Lung (tissue), 12 donors: ENCODE results near the gene ACP1. TPM values are rescaled to one million over a fixed set of nuclear protein-coding genes. Genes with fewer than 3 reads are reported as not detected.

ENCODE experiments used
- ATAC-seq: fragments of 200-7000 bp; cut with Tn5 transposase; one replicate; pipeline ENCODE4 v1.9.1; 2020; ENCODE audit warnings: moderate number of reproducible peaks; ENCODE audit not compliant: insufficient read depth, low FRiP score
- DNase-seq, 3 donors: peaks; one replicate each; pipeline ENCODE4 v3.0.0-alpha.2; 2013 to 2017
- H3K27ac ChIP-seq, 2 donors: one replicate each; pipeline ENCODE4 v1.5.1; 2013; ENCODE audit warnings: mild to moderate bottlenecking in 2 of 2, moderate library complexity in 2 of 2, control low read depth in 1 of 2, inconsistent platforms in 1 of 2, low read depth in 1 of 2, low read length in 1 of 2
- H3K27me3 ChIP-seq, 3 donors: one replicate each; pipeline ENCODE4 v1.5.1; 2013; ENCODE audit warnings: low read length in 2 of 3; ENCODE audit not compliant: control insufficient read depth in 3 of 3, insufficient read depth in 3 of 3
- H3K36me3 ChIP-seq, 4 donors: one replicate each; pipeline ENCODE4 v1.5.1; 2013; ENCODE audit warnings: low read length in 4 of 4, mild to moderate bottlenecking in 1 of 4, moderate library complexity in 1 of 4; ENCODE audit not compliant: control insufficient read depth in 4 of 4, insufficient read depth in 4 of 4
- H3K4me1 ChIP-seq, 5 donors: one replicate each; pipeline ENCODE4 v1.5.1; 2013; ENCODE audit warnings: low read length in 5 of 5, mild to moderate bottlenecking in 2 of 5, moderate library complexity in 1 of 5; ENCODE audit not compliant: control insufficient read depth in 5 of 5, insufficient read depth in 5 of 5
- H3K4me3 ChIP-seq: one replicate; pipeline ENCODE4 v1.5.1; 2013; ENCODE audit warnings: mild to moderate bottlenecking, control low read depth, moderate library complexity
- H3K9ac ChIP-seq, 2 donors: one replicate each; pipeline ENCODE4 v1.5.1; 2013; ENCODE audit warnings: low read length in 2 of 2, control low read depth in 1 of 2; ENCODE audit not compliant: insufficient read depth in 1 of 2
- H3K9me3 ChIP-seq, 4 donors: one replicate each; pipeline ENCODE4 v1.5.1; 2013; ENCODE audit warnings: low read length in 3 of 4, mild to moderate bottlenecking in 1 of 4, moderate library complexity in 1 of 4; ENCODE audit not compliant: control insufficient read depth in 4 of 4, insufficient read depth in 3 of 4
- CTCF ChIP-seq: IDR thresholded peaks from 2 replicates; pipeline ENCODE4 v1.5.1; 2012; ENCODE audit warnings: mild to moderate bottlenecking; ENCODE audit errors: control extremely low read depth, extremely low read depth
- WGBS, 2 donors: extraction: QIAGEN DNeasy Blood & Tissue Kit; methylation state at CpG; one replicate each; pipeline ENCODE4 v1.1.7; 2013; 5-methylcytosine and 5-hydroxymethylcytosine counted together
- polyA plus RNA-seq, 2 donors: library from polyadenylated mRNA; stranded (reverse); fragments of 200-250 nt; gene quantifications; one replicate each; pipeline ENCODE4 v1.2.1, GENCODE V29; 2013
- total RNA-seq, 2 donors: library from RNA; depleted of rRNA in 1 of 2; stranded (reverse); fragments of >200 nt in 1 of 2; gene quantifications; one replicate each; pipeline ENCODE4 v1.2.1, GENCODE V29; 2014 to 2021
- donor health status: control.
- donor health status: control.
- donor health status: Bipolar disorder and iron deficiency.
- donor health status: healthy.
- donor health status: DM: yes; HTN: yes; CAD: no.

The ACP1 gene
- total and polyA plus RNA-seq, 4 donors = 66.0 to 136 (median 75.0) TPM

GRCh38 chr2:289362-290089 is 24.8 kb downstream of the ACP1 start:
- DNase-seq (peak; percentile 25 to 31 (median 25)), ATAC-seq (peak; percentile 24)
- Histone ChIP-seq H3K4me3 (peak overlapping the region; percentile 49), H3K27ac (peak overlapping the region in 1 of 2 donors; percentile 32), H3K9me3 (peaks cover 0 to 2% (median 0%) of the 10 kb centered on the region in 4 donors), H3K27me3 (peaks cover 6 to 28% (median 19%) of the 10 kb centered on the region in 3 donors), H3K36me3 (no peaks in the 10 kb centered on the region), H3K9ac (no peak overlapping the region), H3K4me1 (peaks cover 0 to 20% (median 7%) of the 10 kb centered on the region in 5 donors)
- no peak for TF ChIP-seq CTCF
- 1 to 2% methylated on average over 56 to 60 of the region's 60 CpGs for WGBS, 2 donors

- peak; percentile 85 to 89 (median 86) for DNase-seq
- peak; percentile 48 for TF ChIP-seq CTCF
- 8 to 10% methylated on average over 15 of the region's 15 CpGs for WGBS, 2 donors
- Histone ChIP-seq H3K9ac (no peak overlapping the region), H3K4me1 (peaks cover 0 to 16% (median 7%) of the 10 kb centered on the region in 5 donors), H3K27ac (peak overlapping the region in 1 of 2 donors; percentile 15), H3K9me3 (peaks cover 0 to 2% (median 0%) of the 10 kb centered on the region in 4 donors), H3K4me3 (peak overlapping the region; percentile 49), H3K36me3 (no peaks in the 10 kb centered on the region), H3K27me3 (peaks cover 6 to 28% (median 19%) of the 10 kb centered on the region in 3 donors)
- ATAC-seq = no peak
Observed at GRCh38 chr2:290090-290722, 25.5 kb downstream of the ACP1 start.

- 71 to 81% methylated on average over 5 of the region's 5 CpGs for WGBS, 2 donors
- ATAC-seq = no peak
- Histone ChIP-seq H3K4me3 (no peak overlapping the region), H3K4me1 (no peaks in the 10 kb centered on the region), H3K36me3 (no peaks in the 10 kb centered on the region), H3K9ac (no peak overlapping the region), H3K27ac (no peak overlapping the region), H3K9me3 (peaks cover 0 to 2% (median 0%) of the 10 kb centered on the region in 4 donors), H3K27me3 (peaks cover 0 to 13% (median 11%) of the 10 kb centered on the region in 3 donors)
- TF ChIP-seq CTCF = no peak
- no peak for DNase-seq
Observed at GRCh38 chr2:295090-295489, 30.3 kb downstream of the ACP1 start.
